Measurements from ENCODE around the gene ZNF672.
"Not testable (repeated sequence)": the region's sequence is repeated elsewhere in the genome, so short reads cannot be mapped to it uniquely, and the experiment has no call there.

Gene ZNF672

GRCh38 chr1:248837781-248838356 is at the start of gene ZNF672:
Gene ZNF672, plus strand, starts transcription at chr1:248838224. Its CDS starts 9,051 bp downstream, at chr1:248847275.
- peak; percentile 99 for DNase-seq

- DNase-seq: no peak
Observed at GRCh38 chr1:248788327-248788726, 49.7 kb upstream of the ZNF672 start.

GRCh38 chr1:248789337-248789736 is 48.7 kb upstream of the ZNF672 start:
- DNase-seq: not testable (repeated sequence)

GRCh38 chr1:248790456-248790855 is 47.6 kb upstream of the ZNF672 start:
- no peak for DNase-seq

- DNase-seq: no peak
Observed at GRCh38 chr1:248791010-248791409, 47.0 kb upstream of the ZNF672 start.

GRCh38 chr1:248792342-248792741 is 45.7 kb upstream of the ZNF672 start:
- no peak for DNase-seq

GRCh38 chr1:248793592-248793991 is 44.4 kb upstream of the ZNF672 start:
- DNase-seq: no peak

- not testable (repeated sequence) for DNase-seq
Observed at GRCh38 chr1:248794663-248795062, 43.4 kb upstream of the ZNF672 start.

- no peak for DNase-seq
Observed at GRCh38 chr1:248798791-248799190, 39.2 kb upstream of the ZNF672 start.

GRCh38 chr1:248800459-248800858 is 37.6 kb upstream of the ZNF672 start:
- DNase-seq: no peak

- no peak for DNase-seq
Observed at GRCh38 chr1:248802454-248802853, 35.6 kb upstream of the ZNF672 start.

GRCh38 chr1:248803501-248803900 is 34.5 kb upstream of the ZNF672 start:
- not testable (repeated sequence) for DNase-seq

GRCh38 chr1:248804771-248805681 is 33.0 kb upstream of the ZNF672 start:
- DNase-seq: no peak

- DNase-seq: no peak
Observed at GRCh38 chr1:248805876-248806275, 32.1 kb upstream of the ZNF672 start.

GRCh38 chr1:248807067-248807737 is 30.8 kb upstream of the ZNF672 start:
- peak; percentile 79 for DNase-seq

GRCh38 chr1:248808876-248809275 is 29.1 kb upstream of the ZNF672 start:
- DNase-seq: no peak

GRCh38 chr1:248810000-248810726 is 27.9 kb upstream of the ZNF672 start:
- no peak for DNase-seq

- DNase-seq: no peak
Observed at GRCh38 chr1:248810727-248811513, 27.1 kb upstream of the ZNF672 start.

GRCh38 chr1:248811514-248812490 is 26.2 kb upstream of the ZNF672 start:
- no peak for DNase-seq

- DNase-seq: no peak
Observed at GRCh38 chr1:248812736-248813425, 25.1 kb upstream of the ZNF672 start.
